DMS53 treated with DMSO at 0.1 percent for 48 hours (cell line): ENCODE data around the gene GJB1.
"Not testable (repeated sequence)": the region's sequence is repeated elsewhere in the genome, so short reads cannot be mapped to it uniquely, and the experiment has no call there.

Experiments
- DNase-seq: peaks from one replicate; lab custom pipeline; 2025; ENCODE audit not compliant: unreplicated experiment; lab: John Stamatoyannopoulos, UW

GJB1 gene

DNA sequence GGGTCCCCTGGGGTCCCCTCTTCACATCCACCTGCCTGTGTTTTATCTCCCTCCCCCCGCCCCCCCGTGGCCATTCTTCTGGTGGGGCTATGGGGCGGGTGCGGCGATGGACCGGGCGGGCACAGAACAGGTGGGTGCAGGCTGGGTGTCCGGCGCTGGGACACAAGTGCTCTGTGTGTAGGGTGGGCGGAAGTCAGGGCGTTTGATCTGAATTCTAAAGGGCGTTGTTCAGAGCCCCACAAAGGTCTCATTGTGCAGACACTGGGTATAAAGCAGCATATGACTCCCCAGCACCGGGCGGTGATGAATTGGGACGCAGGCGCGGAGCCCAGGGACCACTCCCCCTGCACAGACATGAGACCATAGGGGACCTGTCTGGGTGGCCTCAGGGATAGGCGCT lies at the start of gene GJB1:
Gene GJB1, plus strand, starts transcription at position 296 of the 400 bp plus-strand sequence. CDS start 484 bp downstream, outside the sequence.
- DNase-seq = no peak

DNA sequence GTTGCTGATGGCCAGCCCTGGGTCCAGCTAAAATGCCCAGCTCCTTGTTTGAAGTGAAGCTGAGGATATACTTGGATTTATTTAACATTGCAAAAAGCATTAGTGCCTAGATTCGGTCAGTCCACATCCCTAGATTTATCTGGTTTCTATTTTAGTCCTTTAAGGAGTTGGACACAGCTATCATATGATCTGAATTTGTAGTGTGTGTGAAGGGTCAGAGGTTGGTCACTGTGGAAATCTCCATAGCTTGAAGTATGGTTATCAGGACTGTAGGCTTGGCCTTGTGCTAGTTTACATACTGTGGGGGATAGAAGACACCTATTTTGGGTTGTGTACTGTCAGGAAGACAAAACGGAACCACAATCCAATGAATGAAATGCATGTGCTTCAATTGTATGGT lies 49.6 kb upstream of the GJB1 start:
- DNase-seq = no peak

DNA sequence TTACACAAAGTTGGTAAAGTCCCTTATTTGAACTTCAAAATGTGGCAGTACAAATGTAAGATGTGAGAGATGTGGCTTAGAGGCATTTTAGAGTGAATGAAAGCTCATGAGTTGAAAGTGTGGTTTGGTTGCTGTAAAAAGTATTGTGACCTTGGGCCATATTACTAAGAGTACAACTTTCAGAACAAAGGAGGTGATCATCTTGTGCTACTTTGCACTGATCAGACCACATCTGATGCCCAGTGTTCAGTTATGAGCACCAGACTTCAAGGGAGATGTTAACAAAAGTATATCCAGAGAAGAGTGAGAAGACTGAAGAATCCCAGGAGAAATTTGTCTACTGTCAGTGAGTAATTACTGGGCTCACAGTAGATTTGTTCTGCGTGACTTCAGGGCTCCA lies 48.2 kb upstream of the GJB1 start:
- DNase-seq = no peak

GRCh38 chrX:71175531-71175930 lies 47.5 kb upstream of the GJB1 start:
- no peak for DNase-seq

DNA sequence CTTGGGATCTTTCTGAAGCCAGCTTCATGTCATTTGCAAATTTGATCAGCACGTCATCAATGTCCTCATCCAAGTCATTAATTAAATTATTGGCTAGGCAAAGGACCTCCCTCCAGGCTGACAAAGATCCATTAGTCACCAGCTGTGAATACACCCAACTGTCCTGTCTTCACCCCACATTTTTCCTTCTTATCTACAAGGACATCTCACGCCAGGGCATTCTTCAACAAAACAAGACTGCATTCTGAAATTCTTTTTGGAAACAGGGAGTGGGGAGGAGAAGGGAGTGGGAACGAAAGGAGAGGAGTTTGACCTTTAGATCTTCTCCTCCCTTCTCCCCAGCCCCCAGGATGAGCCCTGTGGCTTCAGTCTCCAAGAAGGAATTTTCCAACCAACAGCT lies 45.7 kb upstream of the GJB1 start:
- DNase-seq = no peak

DNA sequence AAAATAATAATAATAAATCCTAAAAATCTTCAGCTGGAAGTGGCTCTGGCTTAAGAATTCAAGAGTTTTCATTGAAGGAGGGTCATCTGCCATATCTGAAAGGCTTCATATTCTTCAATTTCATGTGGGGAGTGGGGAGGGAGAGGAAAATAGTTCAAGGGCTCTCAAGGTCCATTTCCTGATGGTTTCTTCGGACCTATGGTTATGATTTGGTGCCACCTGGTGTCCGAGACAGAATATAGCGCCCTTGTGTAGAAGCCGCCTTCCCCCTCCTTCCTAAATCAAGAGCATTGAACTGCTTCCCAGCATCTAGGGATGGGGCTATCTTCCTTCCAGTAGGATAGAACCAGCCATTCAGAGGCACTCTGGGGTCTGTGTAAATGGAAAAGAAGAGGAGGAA lies 44.1 kb upstream of the GJB1 start:
- peak; percentile 38 for DNase-seq

DNA sequence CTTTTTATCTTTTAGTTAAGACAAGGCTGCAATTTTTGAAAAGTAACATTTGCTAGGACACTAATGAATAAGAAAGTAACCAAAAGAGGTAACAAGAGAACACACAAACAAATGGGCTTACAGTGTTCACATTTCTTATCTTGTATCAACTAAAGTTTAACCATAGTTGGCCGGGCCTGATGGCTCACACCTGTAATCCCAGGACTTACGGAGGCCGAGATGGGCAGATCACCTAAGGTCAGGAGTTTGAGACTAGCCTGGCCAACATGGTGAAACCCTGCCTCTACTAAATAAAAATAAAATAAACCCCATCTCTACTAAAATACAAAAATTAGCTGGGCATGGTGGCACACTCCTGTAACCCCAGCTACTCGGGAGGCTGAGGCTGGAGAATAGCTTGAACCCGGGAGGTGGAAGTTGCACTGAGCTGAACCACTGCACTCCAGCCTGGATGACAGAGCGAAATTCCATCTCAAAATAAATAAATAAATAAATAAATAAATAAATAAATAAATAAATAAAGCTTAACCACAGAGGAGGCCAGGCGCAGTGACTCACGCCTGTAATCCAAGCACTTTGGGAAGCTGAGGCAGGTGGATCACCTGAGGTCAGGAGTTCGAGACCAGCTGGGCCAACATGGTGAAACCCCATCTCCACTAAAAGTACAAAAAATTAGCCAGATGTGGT lies 42.3 kb upstream of the GJB1 start:
- not testable (repeated sequence) for DNase-seq

- DNase-seq = no peak
Observed at GRCh38 chrX:71181558-71181909, 41.5 kb upstream of the GJB1 start.

- peak; percentile 93 for DNase-seq
Observed at GRCh38 chrX:71181910-71182799, 40.9 kb upstream of the GJB1 start.

GRCh38 chrX:71182871-71183270 lies 40.2 kb upstream of the GJB1 start:
- DNase-seq = no peak

DNA sequence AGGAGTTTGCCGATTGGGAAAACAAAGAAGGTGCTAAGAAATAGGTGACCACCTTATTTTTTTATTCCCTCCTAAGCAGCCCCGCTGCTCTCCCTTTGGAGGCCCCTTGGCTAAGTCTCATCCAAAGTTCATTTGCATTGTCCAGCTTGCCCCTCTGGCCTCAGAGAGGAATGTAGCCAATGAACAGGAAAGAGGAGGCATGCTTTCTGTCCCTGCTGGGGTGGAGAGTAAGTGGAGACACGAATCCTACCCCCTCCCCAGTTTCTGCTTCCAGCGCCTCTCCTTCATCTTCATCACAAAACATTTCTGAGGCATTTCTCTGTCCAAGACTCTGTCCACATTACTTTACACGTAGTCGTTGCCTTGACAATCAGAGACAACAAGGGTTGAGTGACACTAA lies 39.7 kb upstream of the GJB1 start:
- DNase-seq = no peak

- no peak for DNase-seq
Observed at GRCh38 chrX:71184092-71184491, 38.9 kb upstream of the GJB1 start.

- DNase-seq = peak; percentile 68
Observed at GRCh38 chrX:71184803-71185495, 38.1 kb upstream of the GJB1 start.

DNA sequence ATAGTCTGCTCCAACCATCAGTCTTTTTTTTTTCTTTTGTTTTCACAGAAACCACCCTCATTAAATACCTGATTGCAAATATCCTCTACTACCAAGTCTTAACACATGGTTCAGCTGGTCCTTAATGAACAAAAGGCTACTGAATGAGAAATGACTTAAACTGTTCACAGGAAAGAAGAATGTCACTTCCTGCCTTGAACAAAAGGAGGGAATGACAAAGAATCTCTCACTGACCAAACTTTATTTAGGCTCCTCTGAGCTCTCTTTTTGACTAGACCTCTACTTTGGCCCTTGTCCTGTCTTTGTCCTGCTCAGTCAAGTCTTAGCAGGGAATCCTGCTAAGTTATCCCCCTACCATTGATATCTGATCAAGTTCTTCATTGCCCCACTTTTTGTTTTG lies 31.8 kb upstream of the GJB1 start:
- no peak for DNase-seq

GRCh38 chrX:71195964-71196649 lies 26.9 kb upstream of the GJB1 start:
- no peak for DNase-seq

GRCh38 chrX:71198066-71198465 lies 25.0 kb upstream of the GJB1 start:
- no peak for DNase-seq

- DNase-seq = no peak
Observed at GRCh38 chrX:71199252-71200008, 23.6 kb upstream of the GJB1 start.

DNA sequence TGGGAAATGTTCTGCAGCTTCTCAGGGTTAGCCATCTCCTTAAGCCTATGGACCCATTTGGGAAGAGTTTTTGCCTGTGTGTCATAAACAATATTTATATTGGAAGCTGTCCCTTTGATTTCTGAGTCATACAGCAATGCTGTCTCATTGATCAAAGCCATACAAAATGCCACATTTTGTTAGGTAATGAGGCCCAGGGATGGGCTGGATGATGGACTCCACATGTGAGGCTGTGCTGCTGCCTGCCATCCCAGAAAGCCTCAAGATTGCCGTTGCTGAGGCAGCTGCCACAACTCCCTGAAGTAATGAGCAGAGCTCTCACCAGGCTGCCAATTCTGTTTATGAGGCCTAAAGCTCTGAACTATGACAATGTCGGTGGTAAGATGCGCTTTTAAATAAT lies 12.2 kb upstream of the GJB1 start:
- DNase-seq = no peak

GRCh38 chrX:71212536-71212935 lies 10.5 kb upstream of the GJB1 start:
- DNase-seq = peak; percentile 38

- DNase-seq = no peak
Observed at GRCh38 chrX:71214152-71214551, 8.9 kb upstream of the GJB1 start.
